GM23338 (cell line): Measurements from ENCODE around the gene SH3RF3.

ENCODE experiments used
- CREB1 ChIP-seq: fragments of 250-450 bp; sonication (Bioruptor Pico); IDR thresholded peaks from 2 replicates; pipeline ENCODE4 v1.5.0; 2020; ENCODE audit warnings: low read depth, mild to moderate bottlenecking, moderate library complexity
- CTCF ChIP-seq, 2 experiments: fragments of 200-600 bp in 1 of 2; sonication (generic) in 1 of 2; conservative IDR thresholded peaks; 2 replicates each; pipeline versions ENCODE4 v1.5.1 to v1.6.1; 2016 to 2017; ENCODE audit warnings: antibody characterized with exemption in 2 of 2, low read depth in 2 of 2, mild to moderate bottlenecking in 2 of 2, moderate library complexity in 1 of 2
- EZH2phosphoT487 ChIP-seq: fragments of 200-600 bp; sonication (generic); IDR thresholded peaks from one replicate; pipeline ENCODE4 v1.8.1; 2018; ENCODE audit warnings: antibody characterized with exemption; ENCODE audit not compliant: unreplicated experiment
- JUNB ChIP-seq: IDR thresholded peaks from one replicate; pipeline ENCODE4 v1.6.1; 2016; ENCODE audit warnings: antibody characterized with exemption; ENCODE audit not compliant: unreplicated experiment
- POLR2AphosphoS5 ChIP-seq: IDR thresholded peaks from 2 replicates; pipeline ENCODE4 v1.6.1; 2016; ENCODE audit warnings: antibody characterized with exemption, low read depth
- REST ChIP-seq: IDR thresholded peaks from one replicate; pipeline ENCODE4 v1.6.1; 2018; ENCODE audit warnings: antibody characterized with exemption; ENCODE audit not compliant: unreplicated experiment

- TF ChIP-seq CTCF (conservative IDR thresholded peaks at IDR 0.05; ENCODE audit: low read depth in 2 of 2) (no peak), CREB1 (CRISPR knock-in tag) (no peak), POLR2AphosphoS5 (no peak), JUNB (no peak), EZH2phosphoT487 (no peak), REST (no peak)
Observed at GRCh38 chr2:109345653-109346480, 216.9 kb downstream of the SH3RF3 start.
